ENCODE data around the gene PTBP1. TPM values are rescaled to one million over a fixed set of nuclear protein-coding genes. Genes with fewer than 3 reads are reported as not detected.
"Not testable (repeated sequence)": the region's sequence is repeated elsewhere in the genome, so short reads cannot be mapped to it uniquely, and the experiment has no call there.

Gene PTBP1
- polyA plus RNA-seq, 1 donor, result 127 TPM

GRCh38 chr19:831407-832369 is 34.4 kb downstream of the PTBP1 start:
- no peak for DNase-seq

GRCh38 chr19:834216-834615 is 37.0 kb downstream of the PTBP1 start:
- no peak for DNase-seq

- DNase-seq, result no peak
Measured at GRCh38 chr19:835210-835810, 38.1 kb downstream of the PTBP1 start.

- DNase-seq, result no peak
Measured at GRCh38 chr19:840519-841206, 43.4 kb downstream of the PTBP1 start, which contains the start of gene PRTN3. Gene PRTN3, plus strand, starts transcription at chr19:840999. Its CDS starts 10 bp downstream, at chr19:841009.

- DNase-seq, result not testable (repeated sequence)
Measured at GRCh38 chr19:842802-843179, 45.5 kb downstream of the PTBP1 start.

- DNase-seq, result no peak
Measured at GRCh38 chr19:843180-843835, 46.1 kb downstream of the PTBP1 start.

- no peak for DNase-seq
Measured at GRCh38 chr19:843836-844545, 46.7 kb downstream of the PTBP1 start.

GRCh38 chr19:844546-844971 is 47.3 kb downstream of the PTBP1 start:
- no peak for DNase-seq

GRCh38 chr19:845707-846521 is 48.7 kb downstream of the PTBP1 start:
- DNase-seq, result no peak

GRCh38 chr19:848386-848921 is 51.2 kb downstream of the PTBP1 start:
- no peak for DNase-seq

GRCh38 chr19:849195-849594 is 51.9 kb downstream of the PTBP1 start:
- DNase-seq, result not testable (repeated sequence)

- DNase-seq, result peak; percentile 83
Measured at GRCh38 chr19:850221-850978, 53.1 kb downstream of the PTBP1 start.

- DNase-seq, result no peak
Measured at GRCh38 chr19:850979-851335, 53.7 kb downstream of the PTBP1 start.

- DNase-seq, result no peak
Measured at GRCh38 chr19:852136-853013, 55.1 kb downstream of the PTBP1 start, which contains the start of gene ELANE. Gene ELANE, plus strand, starts transcription at chr19:852303. Its CDS starts 26 bp downstream, at chr19:852329.

- DNase-seq, result no peak
Measured at GRCh38 chr19:853014-853585, 55.8 kb downstream of the PTBP1 start.

- DNase-seq, result not testable (repeated sequence)
Measured at GRCh38 chr19:853614-854220, 56.5 kb downstream of the PTBP1 start.

GRCh38 chr19:854549-854948 is 57.3 kb downstream of the PTBP1 start:
- no peak for DNase-seq

- no peak for DNase-seq
Measured at GRCh38 chr19:855142-855541, 57.9 kb downstream of the PTBP1 start.

Measured in hindlimb muscle (tissue), 1 donor.